PC-9 (cell line): Measurements from ENCODE around the gene PTGDS. TPM values are rescaled to one million over a fixed set of nuclear protein-coding genes. Genes with fewer than 3 reads are reported as not detected.
A peak's percentile ranks its signal among the peaks of the same experiment; 100 is the strongest.

Experiments
- BruUV-seq: library from RNA; stranded (reverse); fragments of 400-500 nt; replicated peaks from 2 replicates; lab custom pipeline; 2021; lab: Mats Ljungman, UMichigan
- CTCF ChIA-PET: fragments of 300-600 bp; sonication (Branson Sonifier 250); formaldehyde crosslinking; loops from one replicate; lab custom pipeline; 2022; ENCODE audit warnings: antibody characterized with exemption; lab: Charles Lee
- POLR2A ChIA-PET: fragments of 300-600 bp; sonication (Branson Sonifier 250); formaldehyde crosslinking; loops from one replicate; lab custom pipeline; 2022; ENCODE audit warnings: antibody characterized with exemption; ENCODE audit not compliant: unreplicated experiment; lab: Charles Lee
- DNase-seq, 2 experiments: peaks; one replicate each; pipeline versions ENCODE4 v3.0.0 to v3.0.0-alpha.2; 2015 to 2022; ENCODE audit warnings: mixed read lengths in 1 of 2
- H2AFZ ChIP-seq: fragments of 200-600 bp; sonication (generic); 2 replicates; pipeline ENCODE4 v1.8.1; 2017; ENCODE audit warnings: antibody characterized with exemption
- H3F3A ChIP-seq: fragments of 200-600 bp; sonication (generic); 2 replicates; pipeline ENCODE4 v1.8.1; 2017; ENCODE audit warnings: antibody characterized with exemption, mild to moderate bottlenecking, low read depth; ENCODE audit not compliant: insufficient read depth
- H3K27ac ChIP-seq: fragments of 200-600 bp; sonication (generic); 2 replicates; pipeline ENCODE4 v1.6.1; 2016; ENCODE audit warnings: mixed run types
- H3K27me3 ChIP-seq: fragments of 200-600 bp; sonication (generic); 2 replicates; pipeline ENCODE4 v1.6.1; 2016; ENCODE audit warnings: low read depth, mixed run types; ENCODE audit not compliant: insufficient read depth
- H3K36me3 ChIP-seq: fragments of 200-600 bp; sonication (generic); 2 replicates; pipeline ENCODE4 v1.6.1; 2016; ENCODE audit warnings: low read depth, mixed run types
- H3K4me1 ChIP-seq: fragments of 200-600 bp; sonication (generic); replicated peaks from 2 replicates; pipeline ENCODE4 v1.6.1; 2016; ENCODE audit warnings: mixed run types; ENCODE audit not compliant: insufficient read depth
- H3K4me2 ChIP-seq: fragments of 200-600 bp; sonication (generic); 2 replicates; pipeline ENCODE4 v1.6.1; 2017; ENCODE audit warnings: mixed run types
- H3K4me3 ChIP-seq: fragments of 200-600 bp; sonication (generic); 2 replicates; pipeline ENCODE4 v1.6.1; 2016; ENCODE audit warnings: mixed run types
- H3K79me2 ChIP-seq: fragments of 200-600 bp; sonication (generic); 2 replicates; pipeline ENCODE4 v1.6.1; 2017; ENCODE audit warnings: low read depth, mixed run types
- H3K9me2 ChIP-seq: fragments of 200-600 bp; sonication (generic); 2 replicates; pipeline ENCODE4 v1.8.1; 2017; ENCODE audit warnings: mild to moderate bottlenecking; ENCODE audit not compliant: insufficient read depth
- H3K9me3 ChIP-seq: fragments of 200-600 bp; sonication (generic); 2 replicates; pipeline ENCODE4 v1.8.1; 2016; ENCODE audit warnings: low read depth; ENCODE audit not compliant: insufficient read depth
- H4K20me1 ChIP-seq: fragments of 200-600 bp; sonication (generic); 2 replicates; pipeline ENCODE4 v1.8.1; 2017; ENCODE audit not compliant: insufficient read depth
- CTCF ChIP-seq: fragments of 200-600 bp; sonication (generic); conservative IDR thresholded peaks from 2 replicates; pipeline ENCODE4 v1.6.1; 2017; ENCODE audit warnings: mixed run types, antibody characterized with exemption, mild to moderate bottlenecking, moderate library complexity
- EZH2 ChIP-seq: fragments of 200-600 bp; sonication (generic); IDR thresholded peaks from 2 replicates; pipeline ENCODE4 v1.8.0; 2017; ENCODE audit warnings: antibody characterized with exemption, low read depth
- intact Hi-C: fragments of 100-400 bp; cut with micrococcal nuclease; formaldehyde crosslinking; loops from one replicate; pipeline ENCODE4 v1.10.0; 2022; ENCODE audit not compliant: unreplicated experiment
- total RNA-seq: library from RNA; stranded (reverse); gene quantifications from 2 replicates; pipeline ENCODE4 v1.2.3, GENCODE V29; 2021

Gene PTGDS
- total RNA-seq, 1 experiment from 2014 or later, result 1.7 TPM

DNA sequence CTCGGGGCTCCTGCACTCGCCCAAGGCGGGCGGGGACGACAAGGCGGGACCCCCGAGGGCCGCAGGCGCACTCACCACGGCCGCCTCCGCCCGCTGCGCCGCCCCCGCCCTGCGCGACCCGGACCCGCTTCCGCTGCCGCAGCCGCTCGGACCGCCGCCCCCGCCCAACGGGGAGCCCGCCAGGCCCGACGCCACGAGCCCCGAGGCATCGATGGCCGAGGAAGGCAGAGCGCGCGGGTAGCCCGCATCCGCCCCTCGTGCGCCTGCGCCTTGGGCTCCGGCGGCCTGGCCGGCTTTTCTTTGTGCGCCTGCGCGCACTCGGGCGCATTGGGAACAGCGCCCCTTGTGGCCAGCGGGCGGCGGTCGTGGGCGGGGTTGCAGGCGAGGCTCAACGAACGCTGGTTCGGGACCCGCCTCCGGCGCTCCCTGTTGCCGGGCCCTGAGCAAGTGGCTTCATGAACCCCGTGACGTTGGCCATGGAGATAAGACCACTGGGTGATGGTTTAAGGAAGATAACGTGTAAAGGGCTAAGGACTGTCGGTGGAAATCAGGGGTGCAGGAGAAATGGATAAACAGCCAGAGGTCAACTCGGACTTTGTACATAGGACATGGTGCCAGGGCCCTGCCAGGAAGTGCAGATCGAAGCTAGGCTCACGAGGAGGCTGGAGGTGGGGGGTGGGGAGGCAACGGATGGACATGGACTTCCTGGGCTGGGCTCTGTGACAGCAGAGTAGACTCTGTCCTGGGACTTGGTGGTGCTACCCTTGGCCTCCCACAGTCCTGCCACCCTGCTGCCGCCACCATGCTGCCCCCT lies 32.6 kb upstream of the PTGDS start, which contains the start of the genes C8G and FBXW5:
Gene C8G (plus strand): TSS at position 725 of the 814 bp plus-strand sequence. CDS start 78 bp downstream, at position 803.
Gene FBXW5 (minus strand): TSS at position 220 of the 814 bp plus-strand sequence. CDS start 655 bp downstream, outside the sequence.
- Histone ChIP-seq H3K36me3 (peaks cover 7% of the 10 kb centered on the region; the same call in 1 of the 2 replicates), H2AFZ (peak within 1 kb of the TSS; percentile 73; the same call in 1 of the 2 replicates), H3K9me3 (no peaks in the 10 kb centered on the region), H3K27ac (peak within 1 kb of the TSS; percentile 26; the same call in 1 of the 2 replicates), H3K4me2 (peak within 1 kb of the TSS; percentile 95), H3K27me3 (no peaks in the 10 kb centered on the region), H3K4me3 (peak within 1 kb of the TSS; percentile 87), H3K9me2 (no peaks in the 10 kb centered on the region), H4K20me1 (no peaks in the 10 kb centered on the region; the same call in none of the 2 replicates), H3F3A (peaks cover 16% of the 10 kb centered on the region; the same call in 1 of the 2 replicates), H3K79me2 (peaks cover 18% of the 10 kb centered on the region), H3K4me1 (peaks cover 21% of the 10 kb centered on the region)
- ChIA-PET POLR2A (interaction anchor here (0.5 to 0.6 kb wide), 2 partner anchors 43 to 301 kb away, joined by 3 to 5 read pairs; no protein-coding TSS in a partner anchor), CTCF (interaction anchor here (0.7 to 0.9 kb wide), 2 partner anchors 91 to 468 kb away, joined by 3 to 5 read pairs; no protein-coding TSS in a partner anchor)
- DNase-seq, result peak; percentile 75 to 98
- intact Hi-C loops, result loop anchor here (1.0 to 5.0 kb wide), 3 partner anchors 43 to 96 kb away; partner anchors contain the start of gene PHPT1
- no TSS peak for BruUV-seq
- TF ChIP-seq CTCF (peak; percentile 93), EZH2 (no peak)

DNA sequence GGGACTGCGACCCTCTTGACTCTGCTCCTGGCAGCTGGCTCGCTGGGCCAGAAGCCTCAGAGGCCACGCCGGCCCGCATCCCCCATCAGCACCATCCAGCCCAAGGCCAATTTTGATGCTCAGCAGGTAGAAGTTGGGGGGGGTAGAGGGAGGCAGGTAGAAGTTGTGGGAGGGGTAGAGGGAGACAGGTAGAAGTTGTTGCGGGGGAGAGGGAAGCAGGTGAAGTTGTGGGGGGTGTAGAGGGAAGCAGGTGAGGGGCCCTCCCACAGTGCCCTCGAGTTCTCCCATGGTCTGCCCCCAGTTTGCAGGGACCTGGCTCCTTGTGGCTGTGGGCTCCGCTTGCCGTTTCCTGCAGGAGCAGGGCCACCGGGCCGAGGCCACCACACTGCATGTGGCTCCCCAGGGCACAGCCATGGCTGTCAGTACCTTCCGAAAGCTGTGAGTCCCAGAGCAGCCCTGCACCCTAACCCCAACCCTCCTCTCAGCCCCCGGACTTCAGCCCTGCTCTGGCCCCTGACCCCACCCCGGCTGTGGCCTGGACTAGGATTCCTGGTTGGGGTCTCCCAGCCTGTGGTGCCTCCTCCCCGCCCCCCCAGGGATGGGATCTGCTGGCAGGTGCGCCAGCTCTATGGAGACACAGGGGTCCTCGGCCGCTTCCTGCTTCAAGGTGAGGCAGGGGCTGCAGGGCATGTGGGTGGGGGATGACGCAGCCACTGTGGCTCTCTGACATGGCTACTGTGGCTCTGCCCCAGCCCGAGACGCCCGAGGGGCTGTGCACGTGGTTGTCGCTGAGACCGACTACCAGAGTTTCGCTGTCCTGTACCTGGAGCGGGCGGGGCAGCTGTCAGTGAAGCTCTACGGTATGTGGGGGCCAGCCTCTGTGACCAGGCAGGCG lies 31.7 kb upstream of the PTGDS start:
- H3K27me3 ChIP-seq, result no peaks in the 10 kb centered on the region
- POLR2A ChIA-PET, result no interaction called here
- H3K27ac ChIP-seq, result no peak overlapping the region
- no peak overlapping the region for H3K4me3 ChIP-seq
- intact Hi-C loops, result loop anchor here (2.0 kb wide), 1 partner anchor 97 kb away; the partner anchor contains the start of gene PHPT1
- DNase-seq, result no peak
- H3K9me3 ChIP-seq, result no peaks in the 10 kb centered on the region
- TF ChIP-seq CTCF, result no peak
- no peak for TF ChIP-seq EZH2
- peaks cover 24% of the 10 kb centered on the region for H3K4me1 ChIP-seq
- no peaks in the 10 kb centered on the region for H3K9me2 ChIP-seq
- H3F3A ChIP-seq, result peaks cover 20% of the 10 kb centered on the region; the same call in 1 of the 2 replicates
- H3K4me2 ChIP-seq, result no peak overlapping the region
- peaks cover 18% of the 10 kb centered on the region for H3K79me2 ChIP-seq
- peaks cover 7% of the 10 kb centered on the region; the same call in 1 of the 2 replicates for H3K36me3 ChIP-seq
- CTCF ChIA-PET, result interaction anchor here (0.9 kb wide), 1 partner anchor 90 kb away, joined by 3 read pairs; no protein-coding TSS in a partner anchor
- H2AFZ ChIP-seq, result no peak overlapping the region
- BruUV-seq, result no TSS peak
- no peaks in the 10 kb centered on the region; the same call in none of the 2 replicates for H4K20me1 ChIP-seq
